ENCODE results near the gene SKA2.

- TF ChIP-seq FOXM1 (IDR thresholded peaks at IDR 0.05; ENCODE audit: low read depth, low read length) (no peak), CTCF (IDR thresholded peaks at IDR 0.05 in 2 of 3, conservative IDR thresholded peaks at IDR 0.05 in 1 of 3; ENCODE audit: control insufficient read depth in 2 of 3, extremely low read depth in 1 of 3, insufficient read depth in 1 of 3, low read depth in 3 of 3, low read length in 3 of 3) (no peak), REST (IDR thresholded peaks at IDR 0.05; ENCODE audit: low read depth, low read length) (no peak), CBFB (IDR thresholded peaks at IDR 0.05; ENCODE audit: low read depth) (no peak), SRF (IDR thresholded peaks at IDR 0.05; ENCODE audit: low read depth in 2 of 2, low read length in 2 of 2) (no peak), GABPA (IDR thresholded peaks at IDR 0.05; ENCODE audit: low read depth) (no peak), EZH2 (IDR thresholded peaks at IDR 0.05; ENCODE audit: borderline replicate concordance, control insufficient read depth, low read depth, low read length) (no peak), POLR2AphosphoS5 (IDR thresholded peaks at IDR 0.05; ENCODE audit: low read length) (no peak), YY1 (IDR thresholded peaks at IDR 0.05; ENCODE audit: low read depth, low read length) (no peak), MAX (IDR thresholded peaks at IDR 0.05; ENCODE audit: low read depth, low read length) (no peak), POLR2A (IDR thresholded peaks at IDR 0.05; ENCODE audit: low read depth, low read length) (no peak), SMC3 (IDR thresholded peaks at IDR 0.05; ENCODE audit: borderline replicate concordance, low read length) (no peak), BHLHE40 (IDR thresholded peaks at IDR 0.05; ENCODE audit: borderline replicate concordance in 1 of 2, low read depth in 2 of 2, low read length in 1 of 2) (no peak), ZBTB11 (CRISPR knock-in tag; IDR thresholded peaks at IDR 0.05) (no peak)
Measured at GRCh38 chr17:59141860-59142259, 13.1 kb downstream of the SKA2 start.
